H1 (cell line): ENCODE results near the gene IL26.

Experiments
- CEBPB ChIP-seq: IDR thresholded peaks from 2 replicates; pipeline ENCODE4 v1.6.1; 2012; ENCODE audit warnings: low read depth, low read length
- CTCF ChIP-seq, 3 experiments: IDR thresholded peaks; 1 replicate in 2 of 3; 2 replicates in 1 of 3; pipeline versions ENCODE4 v1.5.1 to v1.6.1; 2011; ENCODE audit warnings: low read length in 3 of 3, mild to moderate bottlenecking in 3 of 3, inconsistent platforms in 2 of 3, low read depth in 1 of 3, moderate library complexity in 1 of 3; ENCODE audit not compliant: insufficient read depth in 1 of 3; ENCODE audit errors: control extremely low read depth in 1 of 3
- EZH2 ChIP-seq: fragments of 200-600 bp; sonication (generic); IDR thresholded peaks from 2 replicates; pipeline ENCODE4 v1.7.1; 2012; ENCODE audit warnings: low read depth, mild to moderate bottlenecking, moderate library complexity, low read length, inconsistent platforms; ENCODE audit not compliant: severe bottlenecking
- FOSL1 ChIP-seq: IDR thresholded peaks from 2 replicates; pipeline ENCODE4 v1.6.1; 2011; ENCODE audit warnings: mild to moderate bottlenecking, low read depth, low read length, moderate library complexity; ENCODE audit not compliant: insufficient read depth
- POLR2A ChIP-seq, 2 experiments: IDR thresholded peaks; 1 replicate in 1 of 2; 2 replicates in 1 of 2; pipeline ENCODE4 v1.6.1; 2011; ENCODE audit warnings: low read depth in 2 of 2, low read length in 2 of 2, mild to moderate bottlenecking in 2 of 2; ENCODE audit errors: control extremely low read depth in 1 of 2
- RFX5 ChIP-seq: IDR thresholded peaks from 2 replicates; pipeline ENCODE4 v1.6.1; 2011; ENCODE audit warnings: low read depth, low read length, improper control_type of control experiment, borderline replicate concordance
- TAF1 ChIP-seq: IDR thresholded peaks from 2 replicates; pipeline ENCODE4 v1.6.1; 2011; ENCODE audit warnings: mild to moderate bottlenecking, low read depth, low read length
- TF ChIP-seq, protein P1 (sequence below): IDR thresholded peaks from 2 replicates; pipeline ENCODE4 v1.6.1; 2012; ENCODE audit warnings: inconsistent platforms

DNA sequence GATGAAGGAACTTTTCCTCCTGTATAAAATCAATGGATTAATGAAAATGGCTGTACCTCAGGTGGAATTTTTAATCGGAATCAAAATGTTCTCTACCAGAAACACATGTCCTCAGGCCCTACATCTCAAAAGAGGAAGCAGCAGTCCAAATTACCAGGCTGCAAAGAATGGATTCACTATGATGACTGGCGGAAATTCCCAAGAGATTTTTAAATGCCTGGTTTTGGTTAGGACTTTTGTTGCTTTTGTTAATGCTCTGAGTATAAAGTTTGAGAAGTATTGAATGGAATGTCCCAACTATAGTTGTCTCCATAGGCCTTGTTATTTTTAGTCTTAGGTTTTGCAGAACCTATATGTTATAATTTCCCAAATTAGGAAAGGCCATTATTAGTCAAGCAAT lies 54.9 kb downstream of the IL26 start:
- TF ChIP-seq CTCF (IDR thresholded peaks at IDR 0.05; ENCODE audit: control extremely low read depth in 1 of 3, insufficient read depth in 1 of 3, low read depth in 1 of 3, low read length in 3 of 3) (no peak), POLR2A (IDR thresholded peaks at IDR 0.05; ENCODE audit: control extremely low read depth in 1 of 2, low read depth in 2 of 2, low read length in 2 of 2) (no peak), FOSL1 (no peak), CEBPB (no peak), EZH2 (no peak), TAF1 (no peak), RFX5 (no peak)
- TF ChIP-seq, protein P1, sequence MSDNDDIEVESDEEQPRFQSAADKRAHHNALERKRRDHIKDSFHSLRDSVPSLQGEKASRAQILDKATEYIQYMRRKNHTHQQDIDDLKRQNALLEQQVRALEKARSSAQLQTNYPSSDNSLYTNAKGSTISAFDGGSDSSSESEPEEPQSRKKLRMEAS, result no peak
